ENCODE measurements around the gene CAPZB.
A peak's percentile ranks its signal among the peaks of the same experiment; 100 is the strongest.

Gene CAPZB

GRCh38 chr1:19496527-19496874, 11.2 kb upstream of the CAPZB start:
- no peak for DNase-seq

GRCh38 chr1:19495799-19496526, 10.6 kb upstream of the CAPZB start:
- DNase-seq: no peak

DNA sequence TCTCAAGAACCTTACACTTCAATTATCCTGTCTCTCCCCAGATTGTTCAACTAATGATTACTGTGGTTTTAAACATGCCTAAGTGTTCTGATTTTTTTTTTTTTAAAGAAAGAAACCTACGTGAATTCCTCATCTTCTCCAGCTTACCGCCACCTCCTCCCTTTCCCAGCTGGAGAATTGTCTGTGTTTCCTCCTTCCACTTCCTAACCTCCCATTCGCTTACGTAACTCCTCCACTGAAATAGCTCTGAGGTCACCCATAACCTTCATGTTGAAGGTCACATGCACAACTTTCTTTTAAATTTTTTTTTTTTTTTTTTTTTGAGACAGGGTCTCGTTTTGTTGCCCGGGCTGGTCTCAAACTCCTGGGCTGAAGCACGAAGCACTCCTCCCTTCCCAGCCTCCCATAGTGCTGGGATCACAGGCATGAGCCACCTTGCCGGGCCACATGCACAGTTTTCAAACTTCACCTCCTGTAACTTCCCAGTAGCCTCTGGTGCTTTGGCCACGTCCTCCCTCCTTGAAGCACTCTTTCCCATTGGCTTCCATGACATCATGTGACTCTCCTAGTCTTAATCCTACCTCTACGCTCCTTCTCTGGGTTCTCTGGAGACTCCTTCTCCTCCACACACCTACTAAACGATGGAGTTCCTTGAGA, 9.8 kb upstream of the CAPZB start:
- no peak for DNase-seq

DNA sequence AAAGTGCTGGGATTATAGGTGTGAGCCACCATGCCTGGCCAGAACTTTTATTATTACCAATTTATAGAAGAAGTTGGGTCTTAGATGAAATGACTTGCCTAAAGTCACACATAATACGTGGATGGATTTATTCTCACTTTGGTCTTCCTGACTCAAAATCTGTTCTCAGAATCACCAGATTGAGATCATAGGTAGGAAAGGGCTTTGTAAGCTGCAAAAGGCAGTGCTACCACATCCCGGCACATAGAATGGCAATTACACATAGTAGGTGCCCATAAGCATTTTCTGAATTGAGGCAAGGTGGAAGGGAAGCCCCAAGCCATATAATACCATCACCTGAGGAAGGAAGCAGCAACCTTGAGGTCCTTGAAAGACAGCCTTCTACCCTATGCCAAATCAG, 8.2 kb upstream of the CAPZB start:
- DNase-seq: no peak

DNA sequence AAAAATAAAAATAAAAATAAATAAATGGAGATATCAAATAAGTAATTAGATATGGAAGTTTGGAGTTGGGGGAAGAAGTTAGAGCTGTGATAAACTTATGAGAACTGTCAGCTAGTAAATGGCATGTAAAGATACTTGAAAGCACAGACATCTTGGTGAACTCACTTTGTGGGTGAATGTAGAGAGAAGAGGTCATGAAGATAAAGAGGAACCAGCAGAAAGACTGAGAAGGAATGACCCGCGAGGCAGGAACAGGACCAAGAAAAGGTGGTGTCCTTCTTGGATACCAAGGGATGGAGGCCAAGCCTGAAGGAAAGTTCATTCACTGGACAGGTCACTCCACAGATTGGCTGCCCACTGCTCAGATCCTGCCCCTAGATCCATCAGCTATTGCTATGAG, 4.7 kb upstream of the CAPZB start:
- no peak for DNase-seq

DNA sequence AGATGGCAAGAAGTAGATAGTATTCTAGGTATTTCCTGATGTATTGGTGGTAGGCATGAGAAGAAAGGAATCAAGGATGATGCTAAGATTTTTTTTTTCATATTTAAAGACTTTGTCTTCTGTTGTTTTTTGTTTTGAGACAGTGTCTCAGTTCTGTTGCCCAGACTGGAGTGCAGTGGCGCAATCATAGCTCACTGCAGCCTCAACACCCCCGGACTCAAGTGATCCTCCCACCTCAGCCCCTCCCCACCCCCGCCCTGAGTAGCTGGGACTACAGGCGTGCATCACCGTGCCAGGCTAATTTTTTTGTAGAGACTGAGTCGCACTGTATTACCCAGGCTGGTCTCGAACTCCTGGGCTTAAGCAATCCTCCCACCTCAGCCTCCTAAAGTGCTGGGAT, 2.8 kb upstream of the CAPZB start:
- no peak for DNase-seq

GRCh38 chr1:19484798-19485361, 459 bp downstream of the CAPZB start:
- DNase-seq: no peak

DNA sequence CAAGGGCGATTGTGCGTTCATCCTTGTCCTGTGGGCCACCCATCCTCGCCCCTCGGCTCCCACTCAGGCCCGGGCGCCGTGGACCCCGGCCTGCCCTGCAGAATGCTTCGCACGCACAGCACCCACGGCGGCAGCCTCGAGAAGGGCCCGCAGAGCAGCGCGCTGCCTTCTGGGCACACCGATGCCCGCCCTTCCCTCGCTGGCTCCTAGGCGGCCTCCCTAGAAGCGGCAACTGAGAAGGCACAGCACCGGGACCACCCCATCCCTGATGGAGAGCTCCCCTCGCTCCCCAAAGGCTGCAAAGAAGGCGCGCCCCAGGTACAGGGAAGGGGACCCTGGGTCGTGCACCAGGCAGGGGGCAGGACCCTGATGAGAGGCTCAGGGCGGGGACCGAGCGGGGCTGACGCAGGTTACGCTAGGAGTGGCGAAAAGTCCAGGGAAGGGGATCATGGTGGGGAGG, 971 bp downstream of the CAPZB start:
- no peak for DNase-seq

- no peak for DNase-seq
Measured at GRCh38 chr1:19483691-19484090, 1.6 kb downstream of the CAPZB start.

GRCh38 chr1:19483261-19483660, 2.1 kb downstream of the CAPZB start:
- no peak for DNase-seq

- DNase-seq: no peak
Measured at GRCh38 chr1:19481826-19482398, 3.4 kb downstream of the CAPZB start.

DNA sequence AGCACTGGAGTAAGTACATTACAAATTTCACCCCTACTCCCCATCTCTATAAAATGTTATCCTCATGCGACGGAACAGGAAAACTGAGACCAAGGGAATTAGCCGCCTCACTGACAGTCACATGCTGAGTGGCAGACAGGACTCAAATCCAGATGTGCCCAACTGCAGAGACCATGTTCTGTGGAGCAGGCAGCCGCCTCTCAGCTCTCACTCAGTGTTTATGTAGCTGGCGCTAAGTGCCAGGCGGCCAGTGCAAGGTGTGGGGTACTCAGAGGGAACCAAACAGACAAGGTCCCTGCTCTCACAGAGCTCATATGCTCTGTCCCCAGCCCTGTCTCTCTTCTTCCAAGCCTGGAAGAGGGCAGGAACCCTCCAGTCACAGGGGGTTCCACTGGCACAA, 5.1 kb downstream of the CAPZB start:
- DNase-seq: no peak

GRCh38 chr1:19479351-19480120, 5.8 kb downstream of the CAPZB start:
- DNase-seq: peak; percentile 63

DNA sequence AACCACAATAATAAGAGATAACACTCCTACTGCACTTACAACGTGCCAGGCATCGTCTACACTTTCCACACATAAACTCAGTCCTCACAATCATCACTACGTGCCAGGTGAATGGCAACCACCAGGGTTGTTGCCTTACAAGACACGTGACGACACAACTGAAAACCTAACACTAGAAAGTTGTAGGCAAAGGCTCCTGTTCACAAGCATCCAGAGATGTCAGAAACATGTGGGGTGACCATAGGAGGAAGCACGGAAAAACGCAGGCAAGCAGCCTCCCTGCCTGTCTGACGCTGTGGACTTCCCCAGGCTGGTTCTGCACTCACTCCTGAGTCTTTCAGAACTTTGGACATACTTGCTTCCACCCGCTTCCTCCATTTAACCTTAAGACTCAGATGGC, 7.0 kb downstream of the CAPZB start:
- DNase-seq: peak; percentile 27

- DNase-seq: peak; percentile 56
Measured at GRCh38 chr1:19477284-19478249, 7.8 kb downstream of the CAPZB start.

- DNase-seq: peak; percentile 94
Measured at GRCh38 chr1:19476450-19477190, 8.7 kb downstream of the CAPZB start.

DNA sequence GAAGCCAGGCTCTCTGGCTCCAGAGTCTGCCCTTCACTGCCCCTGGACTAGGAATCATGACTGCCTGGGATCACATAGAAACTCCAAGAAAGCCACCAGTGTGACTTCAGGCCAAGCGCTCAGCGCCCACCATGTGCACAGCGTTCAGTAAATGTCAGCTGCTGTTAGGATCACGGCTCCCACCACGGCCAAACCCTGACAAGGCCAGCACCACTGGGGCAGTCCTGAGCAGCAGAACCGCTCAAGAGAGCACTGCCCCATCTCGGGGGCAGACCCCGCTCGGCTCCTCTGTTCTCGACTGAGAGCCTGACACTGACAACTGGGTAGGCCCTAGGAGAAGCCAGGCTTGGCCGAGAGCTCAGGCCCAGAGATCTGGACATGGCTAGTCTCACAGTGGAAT, 10.0 kb downstream of the CAPZB start:
- no peak for DNase-seq

DNA sequence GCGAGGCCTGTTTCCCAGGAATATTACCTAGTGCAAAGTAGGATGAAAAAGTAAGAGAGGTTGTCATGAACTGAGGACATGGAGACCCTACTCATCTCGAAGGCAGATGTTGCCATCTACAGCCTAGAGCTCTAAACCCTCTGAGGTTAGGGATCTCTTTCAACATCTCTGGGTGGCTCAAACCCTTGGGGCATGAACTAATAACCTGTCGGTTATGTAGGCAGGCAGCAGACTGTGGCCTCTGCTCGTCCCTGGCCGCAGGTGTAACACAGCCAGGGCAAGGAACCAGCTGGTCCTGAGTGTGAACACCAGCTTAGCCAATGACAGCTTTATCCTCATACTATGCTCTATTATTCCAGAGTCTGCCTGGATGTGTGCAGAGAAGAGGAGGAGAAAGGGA, 13.2 kb downstream of the CAPZB start:
- DNase-seq: no peak

DNA sequence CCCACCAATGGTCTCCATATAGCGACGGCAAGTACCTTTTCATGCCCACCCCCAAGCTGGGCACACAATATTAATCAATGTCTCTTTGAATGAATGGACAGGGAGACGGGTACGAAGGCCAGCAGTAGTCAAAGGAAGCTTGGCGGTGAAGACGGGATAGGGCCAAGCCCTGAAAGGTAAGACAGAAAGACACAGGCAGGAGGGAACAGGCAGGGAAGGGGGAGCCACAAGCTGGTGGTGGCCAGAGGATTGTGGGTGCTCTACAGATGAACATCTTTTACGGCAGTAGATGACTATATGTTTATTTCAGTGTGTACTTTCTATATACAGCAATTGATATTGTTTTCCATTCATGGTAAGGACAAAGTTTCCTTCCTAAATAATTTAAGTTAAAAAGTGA, 16.3 kb downstream of the CAPZB start:
- DNase-seq: no peak

DNA sequence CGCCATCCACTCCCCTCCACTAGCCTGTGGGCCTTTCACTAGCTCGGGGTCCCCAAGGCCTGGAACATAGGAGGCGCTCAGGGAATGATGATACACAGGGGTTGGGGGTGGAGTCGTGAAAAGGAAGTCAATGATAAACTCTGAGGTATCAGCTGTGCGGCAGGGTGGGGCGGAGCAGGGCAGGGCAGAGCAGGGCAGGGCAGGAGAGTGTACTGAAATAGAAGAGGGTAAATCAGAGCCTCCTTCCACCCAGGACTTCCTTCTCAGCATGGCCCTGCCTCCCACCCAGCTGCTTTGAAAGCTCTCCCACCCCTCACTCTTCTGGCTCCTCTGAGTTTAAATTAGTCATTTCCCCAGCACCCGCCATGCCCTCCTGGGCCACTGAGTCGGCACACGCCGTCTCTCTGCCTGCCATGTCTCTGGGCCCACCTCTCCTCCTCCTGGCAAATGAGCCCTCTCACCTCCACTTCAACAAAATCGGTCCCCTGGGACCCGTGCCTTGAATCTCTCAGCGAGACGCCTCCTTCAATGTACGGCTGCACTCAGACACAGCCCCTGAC, 16.9 kb downstream of the CAPZB start:
- peak; percentile 68 for DNase-seq

Measured in hematopoietic multipotent progenitor cell treated with erythropoietin and hydrocortisone succinate and interleukin-3 and kit ligand, for 8 days (in vitro differentiated cells).